Measurements from ENCODE around the gene DYNC2LI1. TPM values are rescaled to one million over a fixed set of nuclear protein-coding genes. Genes with fewer than 3 reads are reported as not detected.

DYNC2LI1 gene
- polyA plus RNA-seq, 1 donor (not counting 4 experiments of a cell fraction or from before 2014, with no cell fraction given) = 29.9 TPM

DNA sequence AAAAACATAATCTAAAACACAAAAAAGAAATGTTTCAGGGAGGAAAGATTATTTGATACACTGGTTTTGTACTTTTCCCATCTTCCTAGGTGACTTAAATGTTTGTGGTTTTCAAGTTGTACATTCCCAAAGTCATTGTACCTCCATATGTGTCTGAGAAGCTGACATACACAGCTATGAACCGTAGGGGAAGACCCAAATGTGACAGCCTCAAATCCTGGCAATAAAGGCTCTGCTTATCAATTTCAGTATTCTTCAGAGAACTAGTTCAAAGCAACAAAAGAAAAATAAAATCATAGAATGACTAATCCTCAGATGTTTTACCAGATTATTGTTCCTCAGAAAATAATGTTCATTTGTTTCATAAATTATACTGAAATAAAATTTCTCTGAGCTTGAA is 2.5 kb downstream of the DYNC2LI1 start:
- H3K9me1 ChIP-seq (ENCODE audit: control insufficient read depth, extremely low read depth, insufficient read depth, low read length) = no peaks in the 10 kb centered on the region
- peaks cover 2% of the 10 kb centered on the region for H3K79me2 ChIP-seq (ENCODE audit: control insufficient read depth, insufficient read depth, low read length)
- H3K27me3 ChIP-seq (ENCODE audit: control insufficient read depth, extremely low read depth, insufficient read depth, low read length) = no peaks in the 10 kb centered on the region
- no peak overlapping the region for H3K9ac ChIP-seq (ENCODE audit: control insufficient read depth, extremely low read depth, insufficient read depth, low read length)
- no peak overlapping the region for H3K4me3 ChIP-seq (ENCODE audit: control insufficient read depth in 2 of 3, extremely low read depth in 1 of 3, insufficient read depth in 2 of 3, low read depth in 1 of 3, low read length in 3 of 3)
- no peak overlapping the region for H3K27ac ChIP-seq (ENCODE audit: control insufficient read depth, insufficient read depth, low read length)
- H4K20me1 ChIP-seq (ENCODE audit: control insufficient read depth, extremely low read depth, insufficient read depth, low read length) = no peaks in the 10 kb centered on the region
- no peak overlapping the region for H2AFZ ChIP-seq (ENCODE audit: control insufficient read depth, low read length)
- H3K4me2 ChIP-seq (ENCODE audit: control insufficient read depth, extremely low read depth, insufficient read depth, low read depth, low read length) = no peak overlapping the region
- no peak for DNase-seq (ENCODE audit: low read depth, low spot score)
- no peak for FAIRE-seq
- H3K4me1 ChIP-seq (ENCODE audit: control insufficient read depth, extremely low read depth, insufficient read depth, low read length) = no peaks in the 10 kb centered on the region
- TF ChIP-seq, protein P1, sequence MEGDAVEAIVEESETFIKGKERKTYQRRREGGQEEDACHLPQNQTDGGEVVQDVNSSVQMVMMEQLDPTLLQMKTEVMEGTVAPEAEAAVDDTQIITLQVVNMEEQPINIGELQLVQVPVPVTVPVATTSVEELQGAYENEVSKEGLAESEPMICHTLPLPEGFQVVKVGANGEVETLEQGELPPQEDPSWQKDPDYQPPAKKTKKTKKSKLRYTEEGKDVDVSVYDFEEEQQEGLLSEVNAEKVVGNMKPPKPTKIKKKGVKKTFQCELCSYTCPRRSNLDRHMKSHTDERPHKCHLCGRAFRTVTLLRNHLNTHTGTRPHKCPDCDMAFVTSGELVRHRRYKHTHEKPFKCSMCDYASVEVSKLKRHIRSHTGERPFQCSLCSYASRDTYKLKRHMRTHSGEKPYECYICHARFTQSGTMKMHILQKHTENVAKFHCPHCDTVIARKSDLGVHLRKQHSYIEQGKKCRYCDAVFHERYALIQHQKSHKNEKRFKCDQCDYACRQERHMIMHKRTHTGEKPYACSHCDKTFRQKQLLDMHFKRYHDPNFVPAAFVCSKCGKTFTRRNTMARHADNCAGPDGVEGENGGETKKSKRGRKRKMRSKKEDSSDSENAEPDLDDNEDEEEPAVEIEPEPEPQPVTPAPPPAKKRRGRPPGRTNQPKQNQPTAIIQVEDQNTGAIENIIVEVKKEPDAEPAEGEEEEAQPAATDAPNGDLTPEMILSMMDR (optimal IDR thresholded peaks at IDR 0.05 in 1 of 3, IDR thresholded peaks at IDR 0.05 in 1 of 3, conservative IDR thresholded peaks at IDR 0.05 in 1 of 3; ENCODE audit: extremely low read depth in 1 of 3, insufficient read depth in 2 of 3, low read length in 3 of 3) = no peak
- TF ChIP-seq EZH2 (IDR thresholded peaks at IDR 0.05; ENCODE audit: low read length) = no peak
- H3K36me3 ChIP-seq (ENCODE audit: control insufficient read depth in 2 of 2, extremely low read depth in 1 of 2, insufficient read depth in 2 of 2, low read length in 2 of 2) = peaks cover 1 to 4% of the 10 kb centered on the region in 2 experiments
- dilution Hi-C loops (cut with MboI; ENCODE audit: extremely low pct_ligation_motif_present, low sequenced_read_pairs) = no loop called here
- no peaks in the 10 kb centered on the region for H3K9me3 ChIP-seq (ENCODE audit: control insufficient read depth, low read depth, low read length)

DNA sequence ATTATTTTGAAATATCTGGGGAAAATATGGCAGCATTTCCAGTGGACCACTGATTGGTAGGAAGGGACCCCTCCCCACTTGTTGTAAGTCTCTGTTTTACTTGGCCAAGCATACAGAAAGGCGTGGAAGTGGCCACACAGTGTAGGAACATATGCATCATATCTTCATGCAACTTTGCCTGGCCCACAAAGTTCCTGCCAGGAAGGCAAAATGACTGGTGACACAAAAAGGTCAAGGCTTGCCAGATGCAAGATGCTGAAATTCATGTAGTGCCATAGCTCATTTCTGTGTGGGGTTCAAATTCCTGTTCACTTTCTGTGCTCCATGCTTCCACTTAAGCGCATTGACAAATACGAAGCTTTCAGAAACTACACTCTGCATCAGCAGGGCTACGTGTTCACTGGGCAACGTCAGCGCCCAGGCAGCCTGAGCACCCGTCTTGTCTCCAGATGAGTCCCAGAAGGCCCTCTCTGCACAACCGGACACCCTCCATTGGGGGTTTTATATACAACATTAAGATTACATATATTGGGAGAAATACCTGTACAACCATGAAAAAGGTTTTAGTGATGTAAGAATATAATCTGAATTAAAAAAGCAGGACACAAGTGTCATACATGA is 3.6 kb downstream of the DYNC2LI1 start:
- TF ChIP-seq, protein P1 (optimal IDR thresholded peaks at IDR 0.05 in 1 of 3, IDR thresholded peaks at IDR 0.05 in 1 of 3, conservative IDR thresholded peaks at IDR 0.05 in 1 of 3; ENCODE audit: extremely low read depth in 1 of 3, insufficient read depth in 2 of 3, low read length in 3 of 3) = no peak
- TF ChIP-seq EZH2 (IDR thresholded peaks at IDR 0.05; ENCODE audit: low read length) = no peak
- peaks cover 1 to 4% of the 10 kb centered on the region in 2 experiments for H3K36me3 ChIP-seq (ENCODE audit: control insufficient read depth in 2 of 2, extremely low read depth in 1 of 2, insufficient read depth in 2 of 2, low read length in 2 of 2)
- no peaks in the 10 kb centered on the region for H4K20me1 ChIP-seq (ENCODE audit: control insufficient read depth, extremely low read depth, insufficient read depth, low read length)
- dilution Hi-C loops (cut with MboI; ENCODE audit: extremely low pct_ligation_motif_present, low sequenced_read_pairs) = no loop called here
- no peak overlapping the region for H3K4me2 ChIP-seq (ENCODE audit: control insufficient read depth, extremely low read depth, insufficient read depth, low read depth, low read length)
- H3K27me3 ChIP-seq (ENCODE audit: control insufficient read depth, extremely low read depth, insufficient read depth, low read length) = no peaks in the 10 kb centered on the region
- DNase-seq (ENCODE audit: low read depth, low spot score) = no peak
- no peak for FAIRE-seq
- H3K4me3 ChIP-seq (ENCODE audit: control insufficient read depth in 2 of 3, extremely low read depth in 1 of 3, insufficient read depth in 2 of 3, low read depth in 1 of 3, low read length in 3 of 3) = no peak overlapping the region
- no peaks in the 10 kb centered on the region for H3K4me1 ChIP-seq (ENCODE audit: control insufficient read depth, extremely low read depth, insufficient read depth, low read length)
- H3K9me1 ChIP-seq (ENCODE audit: control insufficient read depth, extremely low read depth, insufficient read depth, low read length) = no peaks in the 10 kb centered on the region
- H2AFZ ChIP-seq (ENCODE audit: control insufficient read depth, low read length) = no peak overlapping the region
- no peak overlapping the region for H3K27ac ChIP-seq (ENCODE audit: control insufficient read depth, insufficient read depth, low read length)
- peaks cover 2% of the 10 kb centered on the region for H3K79me2 ChIP-seq (ENCODE audit: control insufficient read depth, insufficient read depth, low read length)
- H3K9me3 ChIP-seq (ENCODE audit: control insufficient read depth, low read depth, low read length) = no peaks in the 10 kb centered on the region
- no peak overlapping the region for H3K9ac ChIP-seq (ENCODE audit: control insufficient read depth, extremely low read depth, insufficient read depth, low read length)
